GM12873 (cell line): ENCODE data around the gene ADPRH.

Experiments used
- CTCF ChIP-seq: IDR thresholded peaks from 2 replicates; pipeline ENCODE4 v1.5.1; 2012; ENCODE audit warnings: low read depth, mild to moderate bottlenecking, moderate library complexity, low read length, control low read depth; ENCODE audit not compliant: insufficient read depth; ENCODE audit errors: missing control alignments

Gene ADPRH

GRCh38 chr3:119560160-119560559, 19.1 kb upstream of the ADPRH start:
- TF ChIP-seq CTCF: no peak

GRCh38 chr3:119562307-119562961, 16.9 kb upstream of the ADPRH start:
- no peak for TF ChIP-seq CTCF

- TF ChIP-seq CTCF: no peak
Observed at GRCh38 chr3:119569156-119569555, 10.1 kb upstream of the ADPRH start.

- TF ChIP-seq CTCF: no peak
Observed at GRCh38 chr3:119570229-119570628, 9.1 kb upstream of the ADPRH start.

GRCh38 chr3:119571230-119571629, 8.1 kb upstream of the ADPRH start:
- TF ChIP-seq CTCF: no peak

GRCh38 chr3:119571688-119572087, 7.6 kb upstream of the ADPRH start:
- no peak for TF ChIP-seq CTCF

GRCh38 chr3:119575507-119575906, 3.8 kb upstream of the ADPRH start:
- TF ChIP-seq CTCF: no peak
